GM12878 (cell line): ENCODE results near the gene NQO1. TPM values are rescaled to one million over a fixed set of nuclear protein-coding genes. Genes with fewer than 3 reads are reported as not detected.

Experiments
- ATAC-seq: fragments of 200-7000 bp; cut with Tn5 transposase; 3 replicates; pipeline ENCODE4 v1.9.1; 2020; ENCODE audit warnings: mild to moderate bottlenecking, moderate library complexity
- BruUV-seq: library from RNA; stranded (reverse); fragments of 400-500 nt; replicated peaks from 2 replicates; lab custom pipeline; 2021; lab: Mats Ljungman, UMichigan
- CTCF ChIA-PET: fragments of 300-600 bp; sonication (Branson Sonifier 250); formaldehyde crosslinking; extraction: SDS; loops from one replicate; lab custom pipeline; 2021; ENCODE audit warnings: inconsistent platforms; lab: Yijun Ruan, JAX
- POLR2A ChIA-PET: fragments of 350-600 bp; formaldehyde crosslinking; extraction: SDS; loops from one replicate; lab custom pipeline; 2021; ENCODE audit warnings: inconsistent platforms; lab: Charles Lee
- RAD21 ChIA-PET: fragments of 300-600 bp; sonication (Branson Sonifier 250); formaldehyde crosslinking; loops from one replicate; lab custom pipeline; 2023; ENCODE audit warnings: antibody characterized with exemption; ENCODE audit not compliant: unreplicated experiment; lab: Charles Lee
- SMC1A ChIA-PET: fragments of 300-600 bp; sonication (Branson Sonifier 250); formaldehyde crosslinking; loops from one replicate; lab custom pipeline; 2023; ENCODE audit not compliant: unreplicated experiment, uncharacterized antibody; lab: Charles Lee
- DNase-seq: peaks from one replicate; pipeline ENCODE4 v3.0.0-alpha.2; 2011; ENCODE audit warnings: low read depth, low spot score
- FAIRE-seq: peaks from 3 replicates; lab custom pipeline; 2011; peaks lifted over from hg19 to GRCh38; lab: Jason Lieb, UNC
- H2AFZ ChIP-seq: 2 replicates; pipeline ENCODE4 v1.6.0; 2011; ENCODE audit warnings: low read depth, low read length, control low read depth; ENCODE audit not compliant: control insufficient read depth
- H3K27ac ChIP-seq: 2 replicates; pipeline ENCODE4 v1.5.1; 2011; ENCODE audit warnings: control low read depth; ENCODE audit not compliant: control insufficient read depth, insufficient read depth
- H3K27me3 ChIP-seq, 2 experiments: replicated peaks in 1 of 2; 2 replicates each; pipeline versions ENCODE4 v1.6.0 to v1.6.1; 2011; ENCODE audit warnings: low read length in 1 of 2; ENCODE audit not compliant: control insufficient read depth in 2 of 2, insufficient read depth in 2 of 2
- H3K36me3 ChIP-seq, 2 experiments: 2 replicates each; pipeline ENCODE4 v1.5.1; 2011; ENCODE audit warnings: low read length in 1 of 2; ENCODE audit not compliant: control insufficient read depth in 2 of 2, insufficient read depth in 2 of 2
- H3K4me1 ChIP-seq: 2 replicates; pipeline ENCODE4 v1.6.1; 2011; ENCODE audit warnings: mild to moderate bottlenecking, low read length, moderate library complexity, mixed read lengths; ENCODE audit not compliant: control insufficient read depth, insufficient read depth
- H3K4me2 ChIP-seq: 2 replicates; pipeline ENCODE4 v1.6.0; 2011; ENCODE audit warnings: control low read depth; ENCODE audit not compliant: control insufficient read depth, insufficient read depth
- H3K4me3 ChIP-seq: fragments of 200-600 bp; sonication (generic); 2 replicates; pipeline ENCODE4 v1.5.1; 2016
- H3K79me2 ChIP-seq: 2 replicates; pipeline ENCODE4 v1.6.0; 2011; ENCODE audit warnings: low read length; ENCODE audit not compliant: control insufficient read depth, insufficient read depth
- H3K9ac ChIP-seq: 2 replicates; pipeline ENCODE4 v1.8.0; 2011; ENCODE audit warnings: low read length, control low read depth, mixed read lengths; ENCODE audit not compliant: control insufficient read depth, insufficient read depth
- H3K9me3 ChIP-seq: replicated peaks from 3 replicates; pipeline ENCODE4 v1.5.1; 2011; ENCODE audit warnings: mild to moderate bottlenecking, low read length; ENCODE audit not compliant: control insufficient read depth, insufficient read depth
- H4K20me1 ChIP-seq: 2 replicates; pipeline ENCODE4 v1.6.0; 2011; ENCODE audit not compliant: control insufficient read depth, insufficient read depth
- CHD1 ChIP-seq: IDR thresholded peaks from 2 replicates; pipeline ENCODE4 v1.6.1; 2012; ENCODE audit warnings: low read depth, low read length, improper control_type of control experiment
- FOXM1 ChIP-seq: IDR thresholded peaks from 2 replicates; pipeline ENCODE4 v1.6.1; 2012; ENCODE audit warnings: low read depth, mild to moderate bottlenecking, inconsistent platforms, low read length, moderate library complexity
- KLF5 ChIP-seq: fragments of 450-650 bp; IDR thresholded peaks from 2 replicates; pipeline ENCODE4 v1.6.1; 2014; ENCODE audit warnings: mild to moderate bottlenecking; ENCODE audit not compliant: partially characterized antibody
- REST ChIP-seq: IDR thresholded peaks from 2 replicates; pipeline ENCODE4 v1.6.1; 2012; ENCODE audit warnings: mild to moderate bottlenecking, low read depth, low read length
- SKIL ChIP-seq: fragments of 450-650 bp; IDR thresholded peaks from 2 replicates; pipeline ENCODE4 v1.6.1; 2017; ENCODE audit warnings: mild to moderate bottlenecking, low read depth, inconsistent platforms; ENCODE audit not compliant: poor library complexity, severe bottlenecking
- STAT1 ChIP-seq: fragments of 450-650 bp; conservative IDR thresholded peaks from 2 replicates; pipeline ENCODE4 v1.6.1; 2014; ENCODE audit warnings: antibody characterized with exemption, mild to moderate bottlenecking
- TARDBP ChIP-seq: IDR thresholded peaks from 2 replicates; pipeline ENCODE4 v1.6.1; 2016; ENCODE audit warnings: borderline replicate concordance
- ZNF622 ChIP-seq: fragments of 450-650 bp; IDR thresholded peaks from 2 replicates; pipeline ENCODE4 v1.6.1; 2017; ENCODE audit warnings: mild to moderate bottlenecking, inconsistent platforms
- in situ Hi-C: fragments of 300-500 bp; cut with MboI; formaldehyde crosslinking; loops from 9 replicates; pipeline ENCODE4 v1.14.3; 2018; ENCODE audit warnings: mixed read lengths
- intact Hi-C: fragments of 100-400 bp; cut with micrococcal nuclease; formaldehyde crosslinking; loops from one replicate; pipeline ENCODE4 v1.14.2; 2022; ENCODE audit not compliant: unreplicated experiment
- polyA plus RNA-seq, 11 experiments: library from polyadenylated mRNA; depleted of rRNA in 4 of 11; unstranded in 6 of 11; stranded (reverse) in 5 of 11; fragments of >200 nt; fragmentation: Nextera tagmentation in 4 of 11; fragmentation: Illumina TruSeq in 1 of 11; extraction: Ambion mirVana in 4 of 11; extraction: Trizol in 1 of 11; gene quantifications; 1 replicate in 1 of 11; 2 replicates in 10 of 11; pipeline versions ENCODE4 v1.2.1 to v1.2.3, GENCODE V29; 2011 to 2016; ENCODE audit warnings: inconsistent platforms in 2 of 11, missing spikeins in 2 of 11, low read depth in 1 of 11
- total RNA-seq, 4 experiments: library from RNA; depleted of rRNA in 3 of 4; stranded (reverse); fragments of >200 nt in 3 of 4; fragmentation: Illumina TruSeq in 1 of 4; extraction: Trizol in 1 of 4; gene quantifications; 2 replicates each; pipeline versions ENCODE4 v1.2.1 to v1.2.3, GENCODE V29; 2013 to 2021

Gene NQO1
- total and polyA plus RNA-seq, 10 of the 15 experiments (the other 5 are each of a cell fraction or from before 2014, with no cell fraction given) = 24.6 to 84.9 (median 34.6) TPM

GRCh38 chr16:69701866-69702265, 24.5 kb downstream of the NQO1 start (continued):
- TF ChIP-seq REST (no peak), ZNF622 (no peak), FOXM1 (no peak), KLF5 (no peak), TARDBP (no peak), CHD1 (no peak)

- RAD21 ChIA-PET = interaction anchor here (3.5 kb wide), 1 partner anchor 305 kb away, joined by 12 read pairs; no protein-coding TSS in a partner anchor
- SMC1A ChIA-PET = interaction anchor here (2.3 kb wide), 1 partner anchor 306 kb away, joined by 13 read pairs; no protein-coding TSS in a partner anchor
- H3K9me3 ChIP-seq = no peaks in the 10 kb centered on the region
- no peak overlapping the region for H3K4me2 ChIP-seq
- CTCF ChIA-PET = interaction anchor here (0.5 to 1.9 kb wide), 2 partner anchors 23 to 115 kb away, joined by 3 to 5 read pairs; no protein-coding TSS in a partner anchor
- no peak for ATAC-seq
- TF ChIP-seq SKIL = no peak
- no peak for TF ChIP-seq STAT1
- TF ChIP-seq, all 136 proteins: peak for 0
- Histone ChIP-seq H3K9ac (no peak overlapping the region), H4K20me1 (no peaks in the 10 kb centered on the region), H3K27me3 (no peaks in the 10 kb centered on the region), H3K36me3 (peaks cover 0 to 29% of the 10 kb centered on the region in 2 experiments; a peak in 2 of 4 replicates), H3K4me3 (no peak overlapping the region), H3K79me2 (no peaks in the 10 kb centered on the region), H3K27ac (no peak overlapping the region), H2AFZ (no peak overlapping the region), H3K4me1 (no peaks in the 10 kb centered on the region)
- no TSS peak for BruUV-seq
- POLR2A ChIA-PET = interaction anchor here (0.6 kb wide), 1 partner anchor 65 kb away, joined by 3 read pairs; no protein-coding TSS in a partner anchor
- intact Hi-C loops = loop anchor here (5.0 kb wide), 1 partner anchor 304 kb away; no protein-coding TSS in a partner anchor
- no peak for FAIRE-seq
- DNase-seq = no peak
- in situ Hi-C loops = no loop called here
Observed at GRCh38 chr16:69701452-69701851, 24.9 kb downstream of the NQO1 start.
